ENCODE measurements around the gene APBB2. TPM values are rescaled to one million over a fixed set of nuclear protein-coding genes. Genes with fewer than 3 reads are reported as not detected.

The APBB2 gene
- total and polyA plus RNA-seq, 10 of the 15 experiments (the other 5 are each of a cell fraction or from before 2014, with no cell fraction given), result 2.7 to 24.6 (median 19.0) TPM

DNA sequence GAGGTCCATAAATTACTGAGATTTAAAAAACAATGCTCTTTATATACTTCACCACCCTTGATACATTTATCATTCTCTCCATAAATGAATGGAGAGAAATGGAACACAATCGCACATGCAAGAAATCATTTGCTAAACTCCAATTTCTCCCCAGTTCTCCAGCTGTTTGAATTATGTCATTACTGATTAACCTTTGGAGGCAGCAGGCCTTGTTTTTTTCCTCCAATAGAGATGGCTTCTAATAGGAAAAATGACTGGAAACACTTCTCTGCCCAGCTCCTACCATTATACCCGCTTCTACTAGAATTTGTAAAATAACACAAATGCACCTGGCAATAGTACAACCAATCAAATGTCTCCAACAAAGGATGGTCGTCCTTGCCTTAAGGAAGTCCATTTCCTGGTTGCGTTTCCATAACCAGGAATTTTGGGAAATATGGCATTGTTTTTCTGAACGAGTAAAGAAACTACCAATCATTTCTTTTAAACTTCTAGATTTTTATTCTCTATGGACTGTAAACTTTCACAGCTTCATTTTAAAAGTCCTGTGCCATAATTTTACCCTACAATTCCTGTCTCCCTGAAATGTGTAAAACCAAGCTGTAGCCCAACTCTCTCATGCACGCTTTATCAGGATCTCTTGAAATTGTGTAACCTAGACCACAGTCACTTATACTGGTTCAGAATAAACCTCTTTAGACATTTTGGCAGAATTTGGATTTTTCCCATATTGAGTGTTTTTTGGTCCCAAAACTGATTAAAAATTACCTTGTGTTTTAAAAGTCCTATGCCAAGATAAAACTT is 60.1 kb downstream of the APBB2 start:
- Histone ChIP-seq H3K27ac (ENCODE audit: control insufficient read depth, insufficient read depth) (no peak overlapping the region), H3K36me3 (ENCODE audit: control insufficient read depth in 2 of 2, insufficient read depth in 2 of 2, low read length in 1 of 2) (no peaks in the 10 kb centered on the region), H2AFZ (ENCODE audit: control insufficient read depth, low read depth, low read length) (no peak overlapping the region), H3K4me2 (ENCODE audit: control insufficient read depth, insufficient read depth) (no peak overlapping the region), H3K9me3 (replicated peaks; ENCODE audit: control insufficient read depth, insufficient read depth, low read length) (peaks cover 2% of the 10 kb centered on the region), H4K20me1 (ENCODE audit: control insufficient read depth, insufficient read depth) (no peaks in the 10 kb centered on the region), H3K79me2 (ENCODE audit: control insufficient read depth, insufficient read depth, low read length) (no peaks in the 10 kb centered on the region; the same call in none of the 2 replicates), H3K4me1 (ENCODE audit: control insufficient read depth, insufficient read depth, low read length) (no peaks in the 10 kb centered on the region), H3K9ac (ENCODE audit: control insufficient read depth, insufficient read depth, low read length) (no peak overlapping the region), H3K27me3 (replicated peaks in 1 of 2; ENCODE audit: control insufficient read depth in 2 of 2, insufficient read depth in 2 of 2, low read length in 1 of 2) (no peaks in the 10 kb centered on the region), H3K4me3 (no peak overlapping the region)
- no peak for DNase-seq (ENCODE audit: low read depth, low spot score)
- ChIA-PET CTCF (interaction anchor here (1.1 to 1.2 kb wide), 2 partner anchors 18 to 30 kb away, joined by 3 read pairs; no protein-coding TSS in a partner anchor), POLR2A (interaction anchor here (0.5 kb wide), 1 partner anchor 115 kb away, joined by 3 read pairs; no protein-coding TSS in a partner anchor), SMC1A (ENCODE audit: uncharacterized antibody, unreplicated experiment) (interaction anchor here (1.2 to 1.7 kb wide), 2 partner anchors 18 to 22 kb away, joined by 3 to 7 read pairs; no protein-coding TSS in a partner anchor), RAD21 (ENCODE audit: unreplicated experiment) (no interaction called here)
- 57% methylated on average over 6 of the region's 6 CpGs for WGBS (ENCODE audit: insufficient coverage, insufficient replicate concordance, low lambda C conversion rate, missing lambda C conversion rate)
- in situ Hi-C loops (cut with MboI), result no loop called here
- no peak for ATAC-seq
- intact Hi-C loops (cut with micrococcal nuclease; ENCODE audit: unreplicated experiment), result no loop called here
- TF ChIP-seq SIN3A (IDR thresholded peaks at IDR 0.05; ENCODE audit: low read depth, low read length) (no peak), STAT3 (IDR thresholded peaks at IDR 0.05; ENCODE audit: low read depth, low read length) (no peak), ZNF622 (IDR thresholded peaks at IDR 0.05) (no peak), PBX3 (IDR thresholded peaks at IDR 0.05; ENCODE audit: insufficient replicate concordance, low read depth, low read length) (no peak)
- TF ChIP-seq, protein P1, sequence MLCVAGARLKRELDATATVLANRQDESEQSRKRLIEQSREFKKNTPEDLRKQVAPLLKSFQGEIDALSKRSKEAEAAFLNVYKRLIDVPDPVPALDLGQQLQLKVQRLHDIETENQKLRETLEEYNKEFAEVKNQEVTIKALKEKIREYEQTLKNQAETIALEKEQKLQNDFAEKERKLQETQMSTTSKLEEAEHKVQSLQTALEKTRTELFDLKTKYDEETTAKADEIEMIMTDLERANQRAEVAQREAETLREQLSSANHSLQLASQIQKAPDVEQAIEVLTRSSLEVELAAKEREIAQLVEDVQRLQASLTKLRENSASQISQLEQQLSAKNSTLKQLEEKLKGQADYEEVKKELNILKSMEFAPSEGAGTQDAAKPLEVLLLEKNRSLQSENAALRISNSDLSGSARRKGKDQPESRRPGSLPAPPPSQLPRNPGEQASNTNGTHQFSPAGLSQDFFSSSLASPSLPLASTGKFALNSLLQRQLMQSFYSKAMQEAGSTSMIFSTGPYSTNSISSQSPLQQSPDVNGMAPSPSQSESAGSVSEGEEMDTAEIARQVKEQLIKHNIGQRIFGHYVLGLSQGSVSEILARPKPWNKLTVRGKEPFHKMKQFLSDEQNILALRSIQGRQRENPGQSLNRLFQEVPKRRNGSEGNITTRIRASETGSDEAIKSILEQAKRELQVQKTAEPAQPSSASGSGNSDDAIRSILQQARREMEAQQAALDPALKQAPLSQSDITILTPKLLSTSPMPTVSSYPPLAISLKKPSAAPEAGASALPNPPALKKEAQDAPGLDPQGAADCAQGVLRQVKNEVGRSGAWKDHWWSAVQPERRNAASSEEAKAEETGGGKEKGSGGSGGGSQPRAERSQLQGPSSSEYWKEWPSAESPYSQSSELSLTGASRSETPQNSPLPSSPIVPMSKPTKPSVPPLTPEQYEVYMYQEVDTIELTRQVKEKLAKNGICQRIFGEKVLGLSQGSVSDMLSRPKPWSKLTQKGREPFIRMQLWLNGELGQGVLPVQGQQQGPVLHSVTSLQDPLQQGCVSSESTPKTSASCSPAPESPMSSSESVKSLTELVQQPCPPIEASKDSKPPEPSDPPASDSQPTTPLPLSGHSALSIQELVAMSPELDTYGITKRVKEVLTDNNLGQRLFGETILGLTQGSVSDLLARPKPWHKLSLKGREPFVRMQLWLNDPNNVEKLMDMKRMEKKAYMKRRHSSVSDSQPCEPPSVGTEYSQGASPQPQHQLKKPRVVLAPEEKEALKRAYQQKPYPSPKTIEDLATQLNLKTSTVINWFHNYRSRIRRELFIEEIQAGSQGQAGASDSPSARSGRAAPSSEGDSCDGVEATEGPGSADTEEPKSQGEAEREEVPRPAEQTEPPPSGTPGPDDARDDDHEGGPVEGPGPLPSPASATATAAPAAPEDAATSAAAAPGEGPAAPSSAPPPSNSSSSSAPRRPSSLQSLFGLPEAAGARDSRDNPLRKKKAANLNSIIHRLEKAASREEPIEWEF (IDR thresholded peaks at IDR 0.05; ENCODE audit: insufficient replicate concordance, low read depth, low read length), result no peak
- no TSS peak for BruUV-seq (replicated peaks)
- no peak for FAIRE-seq
